ENCODE data around the gene RAP1A.

Gene RAP1A

DNA sequence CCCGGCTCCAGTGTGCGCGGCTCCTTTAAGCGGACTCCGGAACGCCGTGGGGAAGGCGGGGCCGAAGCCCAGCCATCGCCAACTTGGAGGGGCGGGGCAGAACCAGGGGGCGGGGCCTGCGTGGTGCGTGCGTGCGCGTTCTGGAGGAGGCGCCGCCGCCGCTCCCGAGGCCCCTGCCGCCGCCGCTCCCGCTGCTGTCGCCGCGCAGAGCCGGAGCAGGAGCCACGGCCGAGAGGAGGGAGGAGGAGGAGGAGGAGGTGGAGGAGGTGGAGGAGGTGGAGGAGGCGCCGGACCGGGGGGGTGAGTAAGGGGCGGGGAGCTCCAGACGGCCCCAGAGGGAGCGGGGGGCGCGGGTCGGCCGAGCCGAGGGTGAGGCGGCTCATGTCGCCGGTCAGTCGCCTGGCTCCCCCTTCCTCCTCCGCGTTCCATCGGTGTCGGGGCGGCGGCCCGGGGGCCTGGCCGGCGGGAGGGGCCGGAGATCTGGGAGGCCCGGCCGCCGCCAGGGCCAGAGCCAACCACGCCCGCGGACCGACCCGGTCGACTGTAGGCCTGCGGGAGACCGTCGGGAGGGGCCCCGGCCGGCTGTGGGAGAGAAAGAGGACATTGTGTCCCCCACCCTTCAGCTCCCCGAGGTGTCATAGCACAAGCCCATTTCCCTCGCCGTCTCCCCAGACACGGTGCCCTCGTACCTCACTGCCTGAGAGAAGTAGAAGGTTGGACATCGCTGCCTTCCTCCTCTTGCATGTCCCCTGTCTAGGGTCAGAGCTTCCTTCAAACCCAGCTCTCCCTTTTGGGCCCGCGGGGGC lies at the start of gene RAP1A:
RAP1A (plus strand) TSS at position 155 of the 806 bp plus-strand sequence. CDS start 71,572 bp downstream, outside the sequence.
- DNase-seq = peak; percentile 95

DNA sequence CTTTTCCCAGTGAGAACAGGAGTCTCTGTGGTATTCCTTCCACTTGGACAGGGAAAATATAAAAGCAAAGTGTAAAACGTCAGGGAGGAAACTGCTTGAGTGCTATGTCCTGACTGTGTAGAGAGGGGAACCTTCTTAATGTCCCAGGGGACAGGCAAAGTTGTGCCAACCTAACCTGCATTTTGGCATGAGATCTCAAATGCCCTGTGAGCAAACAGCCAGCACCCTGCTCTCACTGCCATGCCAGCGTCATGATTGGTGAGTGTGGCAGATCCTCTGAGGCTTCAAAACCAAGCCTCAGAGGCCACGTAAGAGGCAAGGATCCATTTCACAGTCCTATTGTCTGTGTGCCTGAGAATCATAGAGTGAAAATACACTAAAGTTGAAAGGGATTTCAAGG lies 49.7 kb upstream of the RAP1A start:
- DNase-seq = no peak

DNA sequence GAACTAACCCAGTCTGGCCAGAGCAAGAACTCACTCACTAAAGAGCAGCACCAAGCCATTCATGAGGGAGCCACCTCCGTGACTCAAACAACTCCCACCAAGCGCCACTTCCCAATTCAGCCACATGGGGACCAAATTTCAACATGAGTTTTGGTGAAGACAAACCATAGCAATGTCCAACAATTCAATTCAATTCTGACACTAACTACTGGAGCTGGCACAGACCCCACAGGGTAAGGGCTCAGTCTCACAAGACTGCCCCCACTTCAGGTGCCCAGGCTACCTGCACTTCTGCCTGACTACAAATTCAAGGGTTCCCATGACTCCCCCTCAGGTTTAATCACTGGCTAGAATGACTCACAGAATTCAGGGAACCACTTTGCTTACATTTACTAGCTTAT lies 48.8 kb upstream of the RAP1A start:
- DNase-seq = peak; percentile 31

DNA sequence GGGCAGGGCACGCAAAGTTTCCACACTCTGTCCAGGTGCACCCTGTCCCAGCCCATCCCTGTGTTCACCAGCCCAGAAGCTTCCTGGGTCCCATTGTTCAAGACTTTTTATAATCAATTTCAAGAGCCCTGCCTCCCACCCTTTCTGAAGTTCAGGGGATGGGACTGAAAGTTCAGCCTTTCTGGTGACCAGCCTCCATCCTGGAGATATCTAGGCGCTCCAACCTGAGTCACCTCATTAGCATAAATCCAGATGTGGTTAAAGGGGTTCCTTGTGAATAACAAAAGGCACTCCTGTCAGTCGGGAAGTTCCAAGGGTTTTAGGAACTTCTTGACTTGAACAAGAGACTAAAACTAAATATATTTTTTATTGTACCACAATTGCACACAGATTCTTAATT lies 48.4 kb upstream of the RAP1A start:
- DNase-seq = no peak

DNA sequence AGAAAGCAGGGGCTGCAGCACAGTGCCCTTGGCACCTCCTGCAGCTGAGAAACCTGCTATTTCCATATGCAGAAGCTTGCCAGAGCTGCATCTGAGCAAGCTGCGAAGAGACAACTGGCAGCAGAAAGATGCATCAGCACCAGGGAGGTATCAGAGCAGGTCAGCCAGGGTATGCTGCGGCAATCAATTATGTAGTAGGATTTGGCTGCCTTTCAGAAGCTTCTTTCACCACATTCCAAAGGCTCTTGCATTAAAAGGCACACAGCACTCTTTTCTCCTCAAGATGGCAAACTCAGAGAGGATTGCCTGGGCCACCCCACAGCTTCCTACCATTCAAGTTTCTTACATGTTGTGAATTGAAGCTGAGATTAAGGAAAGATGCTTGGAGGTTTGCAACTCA lies 47.6 kb upstream of the RAP1A start:
- no peak for DNase-seq

DNA sequence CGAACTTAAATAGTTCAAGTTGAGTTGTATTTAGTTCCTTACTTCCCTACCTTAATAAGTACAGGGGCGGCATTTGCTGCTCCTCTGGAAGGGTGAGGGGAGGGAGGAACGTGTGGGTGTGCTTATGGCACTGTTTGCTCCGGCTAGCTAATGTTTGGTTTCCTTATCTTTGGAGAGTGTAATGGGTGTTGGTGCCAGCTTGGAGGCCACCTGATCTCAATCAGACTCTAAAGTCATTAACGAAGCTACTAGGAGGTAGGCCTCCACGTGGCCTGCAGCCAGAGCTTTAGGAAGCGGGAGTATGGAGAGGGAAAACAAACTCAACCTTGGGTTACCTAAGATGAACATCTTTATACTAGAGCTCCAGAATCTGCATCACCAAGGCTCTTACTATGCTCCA lies 43.0 kb upstream of the RAP1A start:
- DNase-seq = no peak

DNA sequence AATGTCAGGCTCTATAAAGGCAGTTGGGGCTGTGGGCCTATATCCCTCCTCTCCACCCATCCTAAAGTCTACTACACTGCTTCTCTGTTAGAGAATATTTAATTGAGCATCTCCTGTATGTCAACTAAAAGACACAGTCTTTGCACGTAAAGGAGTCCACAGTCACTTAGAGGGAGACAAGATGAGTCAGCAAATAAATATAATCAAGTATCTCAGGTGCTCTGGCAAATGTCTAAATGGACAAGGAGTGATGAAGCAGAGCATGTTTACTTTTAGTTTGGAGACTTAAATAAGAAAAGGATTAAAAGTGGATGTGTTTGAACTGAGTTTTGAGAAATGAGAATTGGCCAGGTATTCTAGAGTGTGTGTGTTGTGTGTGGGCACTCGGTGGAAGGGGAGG lies 41.8 kb upstream of the RAP1A start:
- no peak for DNase-seq

DNA sequence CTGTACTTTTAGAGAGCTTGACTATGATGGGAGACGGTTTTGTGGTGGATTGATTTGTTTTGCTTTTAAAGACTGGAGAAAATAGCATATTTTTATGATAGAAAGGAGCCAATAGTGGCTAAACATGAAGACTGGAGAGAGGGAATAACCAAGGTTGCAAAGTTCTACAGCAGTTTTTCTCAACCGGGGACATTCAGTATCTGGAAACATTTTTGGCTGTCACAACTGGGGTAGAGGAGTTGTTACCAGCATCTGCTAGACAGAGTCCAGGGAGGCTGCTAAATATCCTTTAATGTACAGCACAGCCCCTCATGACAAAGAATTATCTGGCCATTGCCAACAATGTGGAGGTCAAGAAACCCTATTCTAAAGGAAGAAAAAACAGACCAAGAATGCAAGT lies 38.4 kb upstream of the RAP1A start:
- no peak for DNase-seq

DNA sequence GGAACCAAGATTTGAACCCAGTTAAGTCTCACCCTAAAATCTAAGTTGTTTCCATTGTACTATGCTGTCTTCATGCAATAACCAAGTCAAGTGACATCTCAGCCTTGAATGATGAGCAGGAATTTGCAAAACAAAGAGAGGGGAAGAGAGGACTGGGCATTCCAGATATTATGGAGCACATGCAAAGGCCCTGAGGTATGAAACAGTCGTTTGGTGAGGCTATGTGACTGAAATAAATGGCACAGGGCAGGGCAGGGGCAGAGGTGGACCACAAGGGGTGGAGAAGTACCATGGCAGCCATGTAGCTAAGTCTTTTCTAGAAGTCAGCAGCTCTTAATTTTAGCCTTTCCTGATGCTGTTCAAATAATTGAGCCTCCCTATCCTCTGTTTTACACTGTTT lies 37.6 kb upstream of the RAP1A start:
- no peak for DNase-seq

DNA sequence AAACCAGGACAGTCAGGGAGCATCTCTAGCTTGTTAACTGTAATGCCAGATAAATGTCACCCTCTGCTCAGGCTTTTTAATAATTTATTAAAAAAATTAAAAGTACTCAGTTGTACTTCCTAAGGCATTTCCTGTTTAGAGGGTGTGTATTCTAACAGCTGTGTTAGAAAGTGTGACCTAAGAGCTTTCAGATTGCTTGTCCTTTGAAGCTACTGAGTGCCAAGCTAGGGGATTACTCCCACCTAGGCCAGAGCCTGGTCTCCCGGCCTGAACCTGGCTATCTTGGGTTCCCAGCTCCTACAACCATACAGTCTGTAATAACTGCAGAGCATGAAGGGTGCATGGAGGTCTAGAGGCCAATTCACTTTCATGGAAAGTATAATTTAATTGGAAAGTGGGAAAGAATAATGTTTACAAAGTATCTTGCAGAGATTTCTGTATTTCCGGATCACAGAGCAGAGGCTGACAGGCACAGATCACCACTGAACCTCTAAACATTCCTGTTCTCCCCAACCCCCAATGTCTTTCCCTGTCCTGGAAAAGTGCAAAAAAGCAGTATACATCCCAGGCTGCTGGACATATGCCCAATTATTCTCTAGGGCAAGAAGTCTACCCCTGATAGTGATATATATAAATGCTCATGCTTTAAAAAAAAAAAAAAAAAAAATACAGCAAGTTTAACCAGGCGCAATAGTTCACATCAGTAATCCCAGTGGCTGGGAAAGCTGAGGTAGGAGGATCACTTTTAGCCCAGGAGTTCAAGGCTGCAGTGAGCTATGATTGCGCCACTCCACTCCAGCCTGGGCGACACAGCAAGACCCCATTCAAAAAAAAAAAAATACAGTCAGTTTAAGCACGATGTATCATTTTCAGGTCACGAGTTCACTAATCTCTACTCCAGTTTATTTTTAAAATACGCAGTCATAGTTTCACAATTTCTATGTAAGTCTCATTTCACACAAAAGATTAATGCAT lies 36.7 kb upstream of the RAP1A start:
- no peak for DNase-seq

DNA sequence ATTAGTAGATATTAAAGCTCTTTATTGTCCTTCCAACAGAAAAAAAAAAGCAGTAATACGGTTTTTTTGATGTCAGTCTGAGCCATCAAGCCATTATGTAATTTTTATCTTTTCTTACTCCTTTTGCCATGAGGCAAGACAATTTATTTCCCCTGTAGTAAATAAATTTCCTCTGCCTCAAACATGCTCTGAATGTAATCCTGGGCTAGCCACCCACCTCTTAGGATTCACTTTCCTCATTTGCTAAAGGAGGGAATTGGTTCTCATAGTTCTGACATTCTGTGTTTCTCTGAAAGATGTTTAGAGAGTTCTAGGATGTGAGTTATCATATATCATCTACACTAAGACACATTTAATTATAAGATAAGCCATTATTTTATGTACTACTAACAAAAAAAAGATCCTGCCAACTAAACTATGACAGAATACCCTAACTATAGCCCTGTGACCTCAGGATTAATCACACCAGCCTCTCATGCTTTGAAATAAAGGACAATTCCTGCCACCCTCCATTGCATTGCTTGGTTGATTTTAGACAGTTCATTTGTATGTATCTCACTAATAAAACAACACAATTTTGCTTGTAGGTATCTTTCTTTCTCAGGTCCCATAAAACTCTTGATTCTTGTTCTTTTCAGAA lies 34.0 kb upstream of the RAP1A start:
- no peak for DNase-seq

DNA sequence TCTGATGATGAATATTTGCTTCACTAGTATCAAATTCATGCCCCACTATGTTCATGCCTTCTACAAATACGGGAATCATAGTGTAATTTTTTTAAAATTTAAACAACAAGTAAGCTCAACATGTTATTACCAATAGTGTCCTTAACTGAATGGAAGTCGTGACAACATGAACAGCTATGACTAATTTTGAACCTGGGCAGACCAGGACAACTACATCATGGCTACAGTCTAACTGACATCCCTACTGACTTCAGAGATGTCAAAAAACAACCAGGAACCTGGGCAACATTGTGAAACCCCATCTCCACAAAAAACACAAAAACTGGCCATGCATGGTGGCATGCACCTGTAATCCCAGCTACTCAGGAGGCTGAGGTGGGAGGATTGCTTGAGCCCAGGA lies 33.5 kb upstream of the RAP1A start:
- no peak for DNase-seq

DNA sequence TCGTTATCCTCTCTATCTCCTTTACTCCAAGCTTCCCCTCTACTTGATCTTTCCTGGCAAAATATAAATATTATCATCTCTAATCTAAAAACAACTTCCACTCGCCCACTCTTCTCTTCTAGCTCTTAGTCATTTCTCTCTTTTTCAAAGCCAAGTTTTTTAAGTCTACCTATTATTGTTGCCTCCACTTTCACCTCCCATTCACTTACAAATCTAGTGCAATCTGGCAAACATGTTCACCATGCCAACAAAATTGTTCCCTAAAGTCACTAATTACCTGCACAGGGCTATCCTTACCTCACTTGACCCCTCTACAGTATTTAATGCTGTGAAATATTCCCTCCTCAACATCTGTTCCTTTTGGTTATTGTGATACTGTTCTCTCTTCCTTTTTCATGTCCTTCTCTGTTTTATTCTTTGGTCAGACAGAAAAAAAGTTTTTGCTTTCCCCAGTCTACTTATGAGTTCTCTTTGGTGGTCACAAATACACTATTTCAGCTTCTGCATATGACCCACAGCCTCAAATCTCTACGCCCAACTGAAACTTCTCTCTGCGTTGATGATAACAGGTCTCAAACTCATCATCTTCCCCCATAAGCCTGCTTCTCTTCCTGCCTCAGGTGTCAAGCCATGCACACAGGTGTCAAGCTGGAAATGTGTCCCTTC lies 31.9 kb upstream of the RAP1A start:
- no peak for DNase-seq

DNA sequence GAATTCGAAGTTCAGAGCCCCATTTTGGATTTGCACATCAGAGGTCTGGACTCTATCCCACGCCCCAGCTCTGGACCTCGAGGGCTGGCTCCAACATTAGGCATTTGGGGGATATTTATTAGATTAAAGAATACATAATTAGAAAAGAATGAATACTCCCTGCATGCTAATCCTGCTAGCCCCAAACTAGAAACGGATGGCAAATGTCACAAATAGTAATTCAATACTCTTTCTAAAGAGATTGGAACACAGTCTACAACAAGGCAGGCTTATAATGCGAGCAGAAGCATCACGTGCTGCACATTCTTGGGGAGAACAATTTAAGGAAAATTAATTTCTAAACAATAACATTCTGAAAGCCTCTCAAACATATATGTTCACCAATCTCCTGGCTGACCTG lies 27.7 kb upstream of the RAP1A start:
- no peak for DNase-seq

DNA sequence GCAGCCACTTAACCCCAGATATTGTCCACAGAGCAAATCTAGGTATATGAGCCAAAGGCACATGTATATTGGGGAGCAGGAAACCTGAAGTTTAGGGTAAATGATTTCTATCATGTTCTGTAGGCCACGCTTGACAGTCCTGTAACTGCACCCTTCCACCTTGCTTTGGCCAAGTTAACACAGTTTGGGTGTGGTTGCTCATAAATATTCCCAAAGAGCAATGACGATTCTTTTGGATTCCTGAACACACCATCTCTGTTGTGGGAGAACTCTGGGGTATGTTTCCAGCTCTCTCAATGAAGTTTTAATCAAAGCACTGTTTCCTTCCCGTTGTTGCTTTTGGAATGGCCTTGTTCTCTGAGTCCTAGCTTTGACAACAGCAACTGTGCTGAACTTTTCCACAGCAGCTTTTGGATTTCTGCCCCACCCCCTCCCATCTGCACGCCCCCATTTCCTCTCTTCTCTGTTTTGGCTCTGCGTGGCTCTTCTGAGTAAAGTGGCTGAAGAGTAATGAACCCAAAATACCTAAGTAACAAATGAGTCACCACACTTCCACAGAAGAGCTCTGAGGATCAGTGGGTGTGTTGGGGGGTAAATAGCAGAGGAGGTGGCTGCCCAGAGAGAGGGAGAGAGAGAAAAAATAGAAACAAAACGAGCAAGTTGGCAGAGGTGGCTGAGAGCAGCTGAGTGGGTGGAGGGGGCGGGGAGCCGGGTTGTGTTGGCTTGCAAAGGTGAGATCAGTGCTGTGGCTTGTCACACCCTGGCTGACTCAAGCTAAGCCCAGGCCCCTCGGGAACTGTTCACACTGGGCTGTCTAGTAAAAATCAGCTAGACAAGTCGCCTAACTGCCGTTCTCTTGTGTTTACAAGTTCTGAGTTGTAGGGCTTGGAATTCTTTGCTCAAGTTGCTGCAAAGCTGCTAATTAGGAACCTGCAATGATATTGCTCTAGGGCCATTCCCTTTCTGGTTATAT lies 26.9 kb upstream of the RAP1A start:
- DNase-seq = peak; percentile 92

DNA sequence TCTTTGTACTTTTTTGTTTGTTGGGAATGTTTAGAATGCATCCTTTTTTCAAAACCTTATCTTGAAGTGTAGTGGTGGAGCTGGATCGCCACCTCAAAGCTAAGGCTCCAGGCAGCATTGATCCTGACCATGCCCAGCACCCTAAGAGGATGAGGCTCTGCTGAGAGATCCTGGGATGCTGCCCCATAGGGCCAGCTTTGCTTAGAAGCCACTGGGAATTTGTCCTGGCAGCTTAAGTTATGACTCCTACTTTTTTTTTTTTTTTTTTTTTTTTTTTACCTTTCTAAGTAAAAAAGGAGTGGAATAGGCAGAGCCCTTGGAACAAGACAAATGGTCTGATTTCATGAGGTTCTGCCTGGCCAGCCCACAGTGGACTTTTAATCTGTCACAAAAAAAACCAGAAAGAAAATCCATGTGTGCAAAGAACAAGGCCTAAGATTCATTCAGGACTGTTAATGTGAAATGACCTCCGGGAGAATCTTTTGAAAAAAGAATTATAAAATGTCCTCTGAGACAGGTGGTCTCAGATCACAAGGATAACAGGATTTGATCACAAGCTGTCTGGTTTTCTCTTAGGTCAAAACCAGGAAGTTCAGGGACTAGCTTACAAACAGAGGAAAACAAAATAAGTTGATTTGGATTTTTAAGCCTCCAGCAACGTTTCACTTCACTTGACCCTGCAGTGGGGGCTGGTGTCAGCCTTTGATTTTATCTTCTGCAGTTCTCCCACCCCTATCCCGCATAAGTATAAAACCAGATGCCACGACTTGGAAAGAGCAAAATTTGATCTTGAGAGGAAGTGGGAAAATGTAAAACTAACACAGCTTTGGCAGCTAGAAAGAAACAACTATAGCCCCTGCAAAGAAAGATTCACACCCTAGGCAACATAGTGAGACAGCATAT lies 25.9 kb upstream of the RAP1A start:
- no peak for DNase-seq

DNA sequence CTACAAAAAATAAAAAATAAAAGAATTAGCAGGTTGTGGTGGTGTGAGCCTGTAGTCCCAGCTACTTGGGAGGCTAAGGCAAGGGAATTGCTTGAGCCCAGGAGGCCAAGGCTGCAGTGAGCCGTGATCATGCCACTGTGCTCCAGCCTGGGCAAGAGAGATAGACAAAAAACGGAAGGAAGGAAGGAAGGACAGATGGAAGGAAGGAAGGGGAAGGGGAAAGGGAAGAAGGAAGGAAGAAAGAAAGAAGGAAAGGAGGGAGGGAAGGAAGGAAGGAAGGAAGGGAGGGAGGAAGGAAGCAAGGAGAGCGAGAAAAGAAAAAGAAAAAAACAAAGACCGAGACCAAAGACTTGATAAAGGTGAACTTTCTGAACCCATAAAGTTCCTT lies 25.3 kb upstream of the RAP1A start:
- DNase-seq = no peak

DNA sequence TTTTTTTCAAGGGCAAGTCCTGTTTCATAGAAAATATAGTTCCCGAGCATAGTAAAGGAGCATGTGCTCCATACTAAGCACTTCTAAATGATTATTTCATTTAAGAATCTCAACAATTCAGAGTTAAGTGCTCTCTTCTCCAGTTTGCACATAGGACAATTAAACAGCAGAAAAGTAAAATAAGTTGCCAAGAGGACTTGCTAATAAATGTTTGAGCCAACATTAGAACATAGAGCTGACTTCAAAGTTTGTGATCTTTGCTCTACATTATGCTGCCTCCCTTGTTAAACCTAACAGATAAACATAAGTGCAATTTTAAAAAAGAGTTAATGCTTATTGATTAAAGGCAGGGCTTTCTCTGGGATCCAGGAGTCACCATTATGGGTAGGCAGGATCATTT lies 23.8 kb upstream of the RAP1A start:
- no peak for DNase-seq

DNA sequence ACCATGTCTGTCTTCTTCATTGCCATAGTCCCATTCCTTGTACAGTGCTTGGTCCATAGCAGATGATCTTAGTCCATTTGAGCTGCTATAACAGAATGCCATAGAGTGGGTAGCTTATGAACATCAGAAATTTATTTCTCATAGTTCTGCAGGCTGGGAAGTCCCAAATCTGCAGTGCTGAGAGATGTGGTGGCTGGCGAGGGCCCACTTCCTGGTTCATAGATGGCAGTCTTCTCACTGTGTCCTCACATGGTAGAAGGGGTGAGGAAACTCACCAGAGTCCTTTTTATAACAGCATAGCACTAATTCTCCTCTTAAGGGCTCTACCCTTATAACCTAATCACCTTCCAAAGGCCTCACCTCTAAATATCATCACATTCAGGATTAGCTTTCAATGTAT lies 23.1 kb upstream of the RAP1A start:
- DNase-seq = peak; percentile 53

DNA sequence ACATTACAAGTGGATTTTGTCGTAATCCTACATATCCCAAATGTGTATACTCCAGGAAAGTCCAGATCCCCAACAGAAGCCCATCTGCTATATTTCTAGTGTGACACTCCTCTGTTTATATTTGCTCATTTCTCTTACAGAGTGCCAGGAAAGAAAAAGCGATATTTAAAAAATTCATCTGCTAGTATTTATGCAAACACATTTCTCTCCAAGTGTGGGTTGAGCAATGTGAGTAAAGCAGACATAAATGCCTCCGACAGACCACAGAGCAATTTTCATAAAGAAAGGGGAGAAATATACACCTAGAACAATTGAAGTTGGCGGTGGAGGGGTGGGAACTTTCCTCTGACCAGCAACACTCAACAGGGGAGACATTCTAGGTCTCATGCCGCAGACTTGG lies 22.2 kb upstream of the RAP1A start:
- no peak for DNase-seq

DNA sequence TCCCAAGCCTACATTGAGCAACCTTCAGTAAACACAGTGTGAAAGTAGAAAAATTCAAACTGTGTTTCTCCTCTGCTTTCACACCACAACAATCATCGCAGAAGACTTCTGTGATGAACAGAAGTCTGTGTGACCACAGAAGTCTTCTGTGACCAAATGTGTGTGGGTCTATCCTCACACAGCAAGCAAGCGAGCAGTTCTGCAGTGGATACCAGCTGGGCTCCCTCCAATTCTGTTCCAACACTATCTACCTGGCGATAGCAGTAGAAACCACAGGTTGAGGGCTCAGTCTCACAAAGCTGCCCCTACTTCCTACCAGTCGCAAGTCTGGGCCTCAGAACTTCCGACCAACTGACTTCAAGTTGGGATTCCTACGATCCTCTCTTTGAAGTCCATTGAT lies 21.0 kb upstream of the RAP1A start:
- no peak for DNase-seq

Data from activated naive CD4-positive, alpha-beta T cell treated with anti-CD3 and anti-CD28 coated beads, Interleukin-2, amount 50 U/mL, for 16 hours (primary cell).